ENCODE results near the gene TMEM161B.
"Not testable (repeated sequence)": the region's sequence is repeated elsewhere in the genome, so short reads cannot be mapped to it uniquely, and the experiment has no call there.

DNA sequence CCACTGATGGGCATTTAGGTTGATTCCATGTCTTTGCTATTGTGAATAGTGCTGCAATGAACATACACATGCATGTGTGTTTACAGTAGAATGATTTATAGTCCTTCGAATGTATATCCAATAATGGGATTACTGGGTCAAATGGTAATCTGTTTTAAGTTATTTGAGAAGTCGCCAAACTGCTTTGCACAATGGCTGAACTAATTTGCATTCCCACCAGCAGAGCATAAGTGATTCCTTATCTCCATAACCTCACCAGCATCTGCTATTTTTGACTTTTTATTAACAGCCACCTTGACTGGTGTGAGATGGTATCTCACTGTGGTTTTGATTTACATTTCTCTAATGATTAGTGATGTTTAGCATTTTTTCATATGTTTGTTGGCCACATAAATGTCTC is 25.2 kb downstream of the TMEM161B start:
- TF ChIP-seq POLR2A, TAF1, POLR2AphosphoS5, SPI1 (IDR thresholded peaks at IDR 0.05; ENCODE audit: low read depth, low read length): not testable (repeated sequence)

All from GM12891 (cell line).